Osteoblast (primary cell): ENCODE results near the gene PEX5. TPM values are rescaled to one million over a fixed set of nuclear protein-coding genes. Genes with fewer than 3 reads are reported as not detected.

Experiments used
- DNase-seq: peaks from one replicate; pipeline ENCODE4 v3.0.0; 2011; ENCODE audit warnings: low spot score, mixed read lengths; ENCODE audit not compliant: insufficient read length; ENCODE audit errors: missing footprints
- H2AFZ ChIP-seq: 2 replicates; pipeline ENCODE4 v1.6.0; 2011; ENCODE audit warnings: mild to moderate bottlenecking, low read length
- H3K27ac ChIP-seq: 2 replicates; pipeline ENCODE4 v1.5.1; 2011; ENCODE audit warnings: mild to moderate bottlenecking, low read depth, low read length, moderate library complexity
- H3K27me3 ChIP-seq: 2 replicates; pipeline ENCODE4 v1.6.0; 2012; ENCODE audit warnings: mild to moderate bottlenecking, control low read depth, inconsistent platforms, low read length, moderate library complexity; ENCODE audit not compliant: insufficient read depth
- H3K36me3 ChIP-seq: 2 replicates; pipeline ENCODE4 v1.5.1; 2011; ENCODE audit warnings: mild to moderate bottlenecking, low read length, control low read depth, moderate library complexity; ENCODE audit not compliant: insufficient read depth
- H3K4me1 ChIP-seq: 2 replicates; pipeline ENCODE4 v1.5.1; 2011; ENCODE audit warnings: mild to moderate bottlenecking, low read length, control low read depth, moderate library complexity; ENCODE audit not compliant: insufficient read depth
- H3K4me2 ChIP-seq: 2 replicates; pipeline ENCODE4 v1.6.0; 2011; ENCODE audit warnings: mild to moderate bottlenecking, low read length; ENCODE audit not compliant: insufficient read depth
- H3K4me3 ChIP-seq: fragments of 200-600 bp; sonication (generic); 3 replicates; pipeline ENCODE4 v1.5.1; 2012; ENCODE audit warnings: mild to moderate bottlenecking, low read length, inconsistent platforms; ENCODE audit not compliant: insufficient read depth
- H3K79me2 ChIP-seq: 2 replicates; pipeline ENCODE4 v1.6.0; 2012; ENCODE audit warnings: mild to moderate bottlenecking, low read length, control low read depth, inconsistent platforms; ENCODE audit not compliant: insufficient read depth
- H3K9me3 ChIP-seq: 2 replicates; pipeline ENCODE4 v1.5.1; 2011; ENCODE audit warnings: low read depth, low read length, control low read depth
- H4K20me1 ChIP-seq: 2 replicates; pipeline ENCODE4 v1.6.0; 2012; ENCODE audit warnings: mild to moderate bottlenecking, low read length, control low read depth; ENCODE audit not compliant: insufficient read depth
- CTCF ChIP-seq: IDR thresholded peaks from 2 replicates; pipeline ENCODE4 v1.5.1; 2011; ENCODE audit warnings: mild to moderate bottlenecking, low read depth, low read length, moderate library complexity; ENCODE audit errors: extremely low read depth
- total RNA-seq: library from RNA; depleted of rRNA; stranded (reverse); fragments of >200 nt; gene quantifications from 2 replicates; pipeline ENCODE4 v1.2.3, GENCODE V29; 2012

PEX5 gene
- 35.7 and 48.5 TPM in 2 replicates for total RNA-seq

DNA sequence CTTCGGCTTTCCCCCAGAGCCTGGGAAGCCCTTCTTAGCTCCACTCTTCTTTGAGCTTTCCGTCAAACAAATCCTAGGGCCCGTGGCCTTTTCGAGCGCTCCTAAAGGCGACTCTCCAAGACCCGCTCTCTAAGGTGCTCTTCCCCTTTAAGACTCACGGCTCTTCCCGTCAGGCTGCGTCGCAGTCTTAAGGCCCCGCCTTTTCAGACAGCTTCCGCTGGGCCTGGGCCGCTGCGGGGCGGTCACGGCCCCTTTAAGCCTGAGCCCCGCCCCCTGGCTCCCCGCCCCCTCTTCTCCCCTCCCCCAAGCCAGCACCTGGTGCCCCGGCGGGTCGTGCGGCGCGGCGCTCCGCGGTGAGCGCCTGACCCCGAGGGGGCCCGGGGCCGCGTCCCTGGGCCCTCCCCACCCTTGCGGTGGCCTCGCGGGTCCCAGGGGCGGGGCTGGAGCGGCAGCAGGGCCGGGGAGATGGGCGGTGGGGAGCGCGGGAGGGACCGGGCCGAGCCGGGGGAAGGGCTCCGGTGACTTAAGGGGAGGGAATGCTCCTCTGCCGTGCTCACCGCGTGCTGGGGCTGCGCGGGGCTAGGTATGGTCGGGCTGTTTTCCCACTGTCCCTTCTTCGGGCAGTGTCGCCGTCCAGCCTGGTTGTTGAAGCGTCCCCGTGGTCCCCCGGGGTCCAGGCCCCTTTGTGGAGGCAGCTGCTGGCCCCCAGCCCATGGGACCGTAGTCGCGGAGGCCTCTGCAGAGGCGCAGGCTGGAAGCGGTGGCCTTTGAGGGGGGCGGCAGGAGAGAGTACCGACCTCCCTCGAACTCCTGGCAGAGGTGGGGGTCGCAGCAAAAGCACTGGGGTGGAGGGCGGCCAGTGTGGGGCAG, at the start of gene PEX5:
PEX5 (plus strand) TSS at position 289 of the 870 bp plus-strand sequence. CDS start 692 bp downstream, outside the sequence.
- no peak for TF ChIP-seq CTCF
- DNase-seq = peak; percentile 97
- no peaks in the 10 kb centered on the region for H3K27me3 ChIP-seq
- peaks cover 16% of the 10 kb centered on the region for H3K36me3 ChIP-seq
- peak within 1 kb of the TSS; percentile 100 for H3K4me2 ChIP-seq
- peak within 1 kb of the TSS; percentile 94 for H3K4me3 ChIP-seq
- H3K4me1 ChIP-seq = peaks cover 26% of the 10 kb centered on the region
- peak within 1 kb of the TSS; percentile 100 for H2AFZ ChIP-seq
- peak within 1 kb of the TSS; percentile 99 for H3K27ac ChIP-seq
- no peaks in the 10 kb centered on the region for H4K20me1 ChIP-seq
- H3K79me2 ChIP-seq = peaks cover 16% of the 10 kb centered on the region
- no peaks in the 10 kb centered on the region for H3K9me3 ChIP-seq

- no peak overlapping the region for H2AFZ ChIP-seq
- H3K4me2 ChIP-seq = no peak overlapping the region
- DNase-seq = no peak
- no peaks in the 10 kb centered on the region for H3K36me3 ChIP-seq
- TF ChIP-seq CTCF = no peak
- no peaks in the 10 kb centered on the region for H4K20me1 ChIP-seq
- no peak overlapping the region for H3K27ac ChIP-seq
- no peaks in the 10 kb centered on the region for H3K27me3 ChIP-seq
- H3K4me3 ChIP-seq = no peak overlapping the region
- H3K9me3 ChIP-seq = no peaks in the 10 kb centered on the region
- no peaks in the 10 kb centered on the region for H3K79me2 ChIP-seq
- peaks cover 3% of the 10 kb centered on the region for H3K4me1 ChIP-seq
Observed at GRCh38 chr12:7141351-7142005, 48.0 kb upstream of the PEX5 start.

- no peak overlapping the region for H2AFZ ChIP-seq
- no peaks in the 10 kb centered on the region for H4K20me1 ChIP-seq
- no peaks in the 10 kb centered on the region for H3K9me3 ChIP-seq
- TF ChIP-seq CTCF = peak; percentile 87
- H3K4me2 ChIP-seq = no peak overlapping the region
- H3K36me3 ChIP-seq = no peaks in the 10 kb centered on the region
- peaks cover 3% of the 10 kb centered on the region for H3K4me1 ChIP-seq
- H3K4me3 ChIP-seq = no peak overlapping the region
- peak; percentile 93 for DNase-seq
- H3K79me2 ChIP-seq = no peaks in the 10 kb centered on the region
- H3K27me3 ChIP-seq = no peaks in the 10 kb centered on the region
- H3K27ac ChIP-seq = no peak overlapping the region
Observed at GRCh38 chr12:7142056-7142644, 47.3 kb upstream of the PEX5 start.
